Activated T-helper 1 cell treated with anti-CD3 and anti-CD28 coated beads, Interleukin-2, amount 50 U/mL, for 16 hours (primary cell): ENCODE measurements around the gene CAMTA1.

ENCODE experiments used
- DNase-seq, 2 donors: peaks; one replicate each; pipeline ENCODE4 v3.0.0-alpha.2; 2020; ENCODE audit warnings: low read depth in 1 of 2, low spot score in 1 of 2

CAMTA1 gene

DNA sequence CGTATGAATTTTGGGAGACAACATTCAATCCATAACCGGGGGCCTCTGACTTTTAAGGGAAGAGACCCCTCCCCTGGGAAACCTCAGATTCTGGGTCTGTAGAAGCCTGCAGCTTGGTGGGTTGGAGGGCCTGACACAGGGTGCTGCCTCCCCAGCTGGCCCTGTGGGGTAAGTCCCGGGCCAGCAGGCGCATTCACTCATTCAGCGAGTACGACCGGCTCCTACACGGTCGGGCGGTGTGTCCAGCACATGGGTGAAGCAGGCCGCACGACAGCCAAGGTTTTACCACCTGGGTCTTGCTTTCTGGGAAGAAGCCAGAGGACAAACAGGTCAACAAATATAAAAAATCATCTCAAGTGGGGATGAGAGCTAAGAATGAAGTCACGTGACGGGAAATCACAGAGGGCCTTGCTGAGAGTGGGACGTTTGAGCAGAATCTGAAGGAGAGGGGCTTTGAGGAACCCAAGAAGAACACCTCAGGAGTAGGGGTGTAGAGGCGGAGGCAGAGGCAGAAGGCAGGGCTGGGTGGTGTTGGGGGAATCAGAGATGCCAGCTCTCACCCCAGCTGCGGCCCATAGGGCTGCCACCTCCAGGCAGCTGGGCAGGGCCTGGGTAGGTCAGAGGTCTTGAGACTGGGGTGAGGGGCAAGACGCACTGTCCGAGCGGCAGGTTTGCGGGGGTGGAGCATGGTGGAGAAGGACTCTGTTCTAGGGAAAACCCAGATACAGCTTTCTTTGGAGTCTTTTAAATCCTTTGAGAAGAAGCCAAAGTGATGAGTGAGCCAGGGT, 652.5 kb downstream of the CAMTA1 start:
- DNase-seq = no peak

DNA sequence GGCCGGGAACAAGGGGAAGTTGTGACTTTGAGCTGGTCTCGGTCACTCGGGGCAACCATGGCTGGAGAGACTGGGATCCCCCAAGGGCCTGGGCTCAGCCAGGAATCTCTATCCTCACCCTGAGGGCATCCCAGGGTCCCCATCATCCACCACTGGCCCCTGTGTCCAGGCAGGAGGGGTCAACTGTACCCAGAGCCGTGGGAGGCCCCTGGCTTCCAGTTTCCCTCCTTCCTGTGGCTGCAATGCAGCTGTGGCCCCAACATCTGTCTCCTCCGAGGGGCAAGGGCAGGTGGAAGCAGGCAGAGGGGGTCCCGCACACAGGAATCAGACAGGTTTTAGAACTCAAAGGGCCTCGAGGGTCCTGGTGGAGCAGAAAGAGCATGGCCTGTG, 653.1 kb downstream of the CAMTA1 start:
- no peak for DNase-seq

DNA sequence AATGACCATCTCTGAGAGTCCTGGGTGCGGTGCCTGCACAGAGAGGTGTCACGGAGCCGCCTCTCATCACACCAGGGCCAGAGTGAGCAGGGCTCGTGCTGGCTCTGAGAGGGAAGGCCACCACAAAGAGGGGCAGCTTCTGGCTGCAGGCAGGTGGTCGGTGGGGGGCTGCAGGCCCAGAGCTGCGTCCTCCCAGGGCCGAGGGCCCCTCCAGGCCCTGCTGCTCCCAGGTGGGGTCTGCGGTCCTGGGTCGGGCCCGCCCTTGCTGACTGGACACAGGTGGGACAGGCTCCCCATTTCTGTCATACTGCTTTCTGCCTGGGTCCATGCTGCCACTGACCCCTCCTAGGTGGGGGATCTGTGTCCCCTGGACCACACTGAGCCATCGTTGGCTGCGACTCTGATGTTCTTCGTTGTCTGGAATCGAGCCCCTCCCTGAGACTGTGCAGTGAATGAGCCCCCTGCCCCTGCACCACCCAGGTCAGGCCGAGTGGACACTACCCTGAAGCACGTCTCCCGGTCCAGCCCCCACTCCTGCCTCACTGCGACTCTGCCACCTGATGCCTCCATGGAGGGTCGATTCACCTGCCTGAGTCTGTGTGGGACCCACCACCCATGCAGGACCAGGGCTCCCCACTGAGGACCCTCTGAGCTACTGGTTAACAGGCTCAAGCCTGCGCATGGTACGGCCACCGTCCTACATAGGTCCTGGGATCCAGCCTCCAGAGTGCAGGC, 653.8 kb downstream of the CAMTA1 start:
- DNase-seq = no peak

DNA sequence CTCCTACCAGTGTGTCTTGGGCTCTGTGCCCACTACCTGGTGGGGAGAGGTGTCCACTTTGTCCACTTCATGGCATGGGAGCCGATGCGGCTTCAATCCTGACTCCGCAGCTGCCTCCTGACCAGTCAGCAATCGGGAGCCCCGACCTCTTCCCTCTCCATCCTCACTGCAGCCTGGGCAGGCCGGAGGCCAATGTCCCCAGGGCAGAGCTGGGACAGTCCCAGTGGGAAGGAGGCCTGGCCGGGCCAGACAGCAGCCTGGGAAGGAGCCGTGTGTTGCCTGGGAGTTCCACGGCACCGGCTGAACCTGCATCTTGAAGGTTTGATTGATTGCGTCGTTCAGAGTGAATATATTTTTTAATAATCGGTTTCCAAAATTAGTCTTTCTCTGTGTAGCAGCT, 654.9 kb downstream of the CAMTA1 start:
- no peak for DNase-seq

DNA sequence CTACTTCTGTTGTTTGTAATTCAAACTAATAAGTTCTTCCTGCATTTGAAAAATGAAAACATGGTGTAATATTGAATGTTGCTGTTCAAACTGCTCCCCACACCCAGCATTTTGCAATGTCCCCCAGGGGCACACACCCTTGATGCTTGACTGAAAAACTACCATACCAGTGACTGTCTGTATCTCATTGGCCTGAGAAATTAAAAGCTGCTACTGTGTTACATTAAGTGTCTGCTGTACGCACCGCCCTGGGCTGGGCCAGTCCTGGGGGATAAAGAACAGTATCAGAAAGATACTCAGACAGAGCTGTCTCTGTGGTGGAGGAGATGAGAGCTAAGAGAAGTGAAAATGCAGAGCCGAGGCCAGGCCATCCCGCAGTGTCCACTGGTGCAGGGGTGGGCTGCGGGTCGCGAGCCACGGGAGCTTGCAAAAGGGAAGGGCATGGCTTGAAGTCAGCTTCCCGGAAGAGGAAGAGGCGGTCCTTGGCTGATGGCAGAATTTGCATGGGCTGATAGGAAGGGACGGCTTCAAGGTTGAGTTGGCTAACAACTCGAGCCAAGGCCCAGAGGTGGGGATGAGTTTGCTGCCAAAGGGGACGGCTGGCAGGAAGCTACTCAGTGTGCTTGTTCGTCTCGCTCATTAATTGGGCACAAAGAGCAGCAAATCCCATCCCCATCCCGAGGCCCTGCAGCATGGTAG, 656.0 kb downstream of the CAMTA1 start:
- no peak for DNase-seq

DNA sequence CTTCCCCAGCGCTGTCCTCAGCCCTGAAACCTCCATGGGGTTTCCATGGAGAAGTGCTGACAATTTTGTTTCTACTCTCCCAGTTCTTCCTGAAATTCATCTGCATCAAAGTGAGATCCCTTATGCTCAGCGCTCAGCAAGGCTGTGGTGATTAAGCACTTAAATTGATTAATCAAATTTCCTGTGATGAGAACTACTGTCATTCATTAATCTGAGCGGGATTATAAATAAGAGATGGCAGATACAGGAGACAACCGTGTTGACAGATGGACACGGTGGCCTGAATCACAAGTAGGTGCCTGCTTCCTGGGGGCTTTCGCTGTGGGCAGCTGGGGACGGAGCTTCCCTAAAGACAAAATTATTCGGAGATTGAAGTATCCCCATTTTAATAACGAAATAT, 656.8 kb downstream of the CAMTA1 start:
- DNase-seq = no peak

DNA sequence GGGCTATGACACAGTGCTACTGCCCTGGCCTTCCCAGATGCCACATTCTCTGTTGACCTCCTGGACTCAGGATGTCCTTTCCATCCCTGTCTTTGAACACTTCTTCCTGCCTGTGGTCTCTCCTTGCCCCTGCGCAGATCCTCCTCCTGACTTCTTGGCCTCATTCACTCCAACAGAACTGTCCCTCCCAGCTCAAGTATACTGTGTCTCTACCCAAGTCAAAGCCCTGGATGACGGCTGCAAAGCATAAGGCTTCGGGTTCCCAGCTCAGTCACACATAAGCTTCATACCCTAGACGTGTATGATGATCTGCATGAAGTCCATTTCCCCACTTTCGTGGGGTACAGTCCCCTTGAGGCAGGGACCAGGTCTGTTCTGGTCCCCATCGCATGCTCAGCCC, 657.7 kb downstream of the CAMTA1 start:
- DNase-seq = no peak

DNA sequence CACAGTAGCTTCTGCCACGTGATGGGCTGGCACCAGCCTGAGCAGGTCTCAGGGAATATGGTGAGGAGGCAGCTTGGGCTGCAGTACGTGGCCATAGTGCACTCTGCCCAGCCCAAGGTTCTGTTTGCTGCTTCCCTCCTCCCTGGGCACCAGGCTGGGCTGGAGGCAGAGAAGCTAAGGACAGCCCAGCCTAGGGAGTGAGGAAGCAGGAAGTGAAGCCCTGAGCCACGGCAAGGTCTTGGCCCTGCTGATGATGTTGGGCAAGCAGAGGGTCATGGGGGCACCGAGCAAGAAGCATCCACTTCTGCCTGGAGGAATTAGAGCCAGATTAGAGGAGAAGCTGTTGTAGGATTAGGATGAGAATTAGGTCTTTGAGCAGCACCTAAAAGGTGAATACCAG, 659.1 kb downstream of the CAMTA1 start:
- no peak for DNase-seq

DNA sequence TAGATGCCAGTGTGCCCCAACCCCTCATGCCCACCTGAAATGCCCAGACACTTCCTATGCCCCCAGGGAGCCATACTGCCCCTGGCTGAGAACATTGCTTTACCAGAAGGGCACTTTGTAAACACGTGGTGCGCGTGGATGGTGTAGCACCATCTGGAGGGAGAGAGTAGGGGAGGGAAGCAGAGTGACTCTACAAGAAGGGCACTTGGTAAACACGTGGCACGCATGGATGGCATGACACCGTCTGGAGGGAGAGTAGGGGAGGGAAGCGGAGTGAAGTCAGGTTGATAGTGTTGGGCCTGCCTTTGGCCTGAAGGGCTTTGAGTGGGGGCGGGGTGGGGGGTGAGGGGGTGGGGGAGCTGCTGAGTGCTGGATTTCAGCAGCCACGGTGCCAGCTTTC, 661.8 kb downstream of the CAMTA1 start:
- no peak for DNase-seq

DNA sequence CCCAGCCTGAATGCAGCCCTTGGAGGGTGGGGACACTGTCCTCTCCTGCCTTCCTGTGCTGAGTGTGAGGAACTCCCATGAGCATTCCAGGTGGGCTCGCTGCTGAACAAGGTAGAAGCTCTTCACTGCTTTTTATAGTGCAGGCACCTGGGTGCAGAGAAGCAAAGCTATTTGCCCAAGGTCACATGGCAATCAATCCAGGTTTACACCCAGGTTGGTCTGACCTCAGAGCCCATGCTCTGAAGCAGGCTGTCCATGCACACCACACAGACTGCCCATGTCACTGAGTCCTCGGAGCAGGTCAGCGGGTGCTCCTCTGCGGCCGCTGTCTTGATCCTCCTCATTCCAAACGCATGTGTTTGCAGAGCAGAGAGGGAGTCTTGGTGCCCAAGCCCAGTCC, 662.5 kb downstream of the CAMTA1 start:
- DNase-seq = no peak

DNA sequence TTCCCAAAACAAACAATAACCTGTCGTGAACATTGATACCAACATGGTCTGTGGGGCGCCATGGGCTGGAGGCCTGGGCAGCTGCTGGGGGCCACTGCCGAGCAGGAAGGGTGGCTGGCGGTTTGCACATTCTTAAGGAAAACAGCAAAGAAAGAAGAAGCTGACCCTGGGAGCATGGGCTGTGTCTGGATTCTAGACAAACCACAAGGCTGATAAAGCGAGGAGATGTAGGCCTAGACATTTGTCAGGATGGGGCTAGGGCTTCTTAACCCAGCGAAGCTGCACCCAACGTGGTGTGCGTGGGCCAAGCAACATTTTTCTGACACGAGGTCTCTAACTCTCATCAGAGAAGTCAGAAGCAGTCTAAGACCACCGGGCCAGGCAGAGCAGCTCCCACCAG, 663.7 kb downstream of the CAMTA1 start:
- no peak for DNase-seq

DNA sequence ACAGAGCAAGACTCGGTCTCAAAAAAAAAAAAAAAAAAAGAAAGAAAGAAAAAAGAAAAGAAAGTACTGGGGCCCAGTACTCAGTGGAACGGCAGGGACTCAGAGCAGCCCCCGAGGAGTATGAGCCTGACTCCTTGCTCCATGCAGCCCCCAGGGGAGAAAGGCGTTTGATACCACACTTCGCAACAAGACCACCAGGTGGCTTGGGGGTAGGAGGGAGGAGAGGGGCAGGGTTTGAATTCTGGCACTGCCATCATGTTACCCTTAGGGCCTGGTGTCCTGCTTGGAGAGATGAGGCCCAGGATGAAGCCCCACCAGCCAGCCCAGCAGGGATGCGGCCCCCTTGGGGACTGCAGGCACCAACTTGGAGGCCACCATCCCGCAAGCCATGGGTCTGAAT, 664.5 kb downstream of the CAMTA1 start:
- no peak for DNase-seq

DNA sequence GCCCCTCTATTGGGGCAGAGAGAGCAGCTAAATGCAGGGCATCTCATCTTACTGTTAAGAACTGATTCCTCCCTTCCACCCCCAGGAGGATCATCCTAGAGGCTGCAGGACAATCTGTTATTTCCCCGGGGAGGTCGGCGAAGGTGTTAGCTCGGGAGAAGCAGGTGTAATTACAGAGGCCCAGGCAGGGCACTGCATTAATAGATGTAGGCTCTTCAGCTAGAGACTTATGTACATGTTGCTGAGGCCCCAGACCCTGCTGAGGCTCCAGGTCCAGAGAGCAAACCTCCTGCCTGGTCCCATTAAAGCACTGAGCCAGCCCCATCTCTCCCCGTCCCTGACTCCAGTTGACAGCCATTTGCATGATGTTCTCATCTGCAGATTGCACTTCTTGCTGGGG, 665.6 kb downstream of the CAMTA1 start:
- DNase-seq = no peak

DNA sequence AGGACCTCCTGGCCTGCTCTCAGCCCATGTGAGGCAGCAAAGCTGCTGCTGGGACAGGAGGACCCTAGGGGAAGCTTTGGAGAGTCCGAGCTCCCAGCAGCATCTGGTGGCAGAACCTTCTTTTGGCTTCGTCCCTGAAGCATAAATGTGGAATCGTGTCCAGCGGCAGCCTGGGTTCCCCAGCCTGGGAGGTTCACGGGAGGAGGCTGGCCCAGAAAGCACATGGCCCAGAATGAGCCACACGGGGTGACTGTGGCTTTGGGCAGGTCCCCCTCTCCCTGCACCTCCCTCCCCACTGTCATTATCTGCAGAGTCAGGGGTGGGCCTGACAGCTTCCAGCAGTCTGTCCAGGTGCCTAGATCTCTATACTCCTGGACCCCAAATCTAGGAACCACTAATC, 667.8 kb downstream of the CAMTA1 start:
- DNase-seq = no peak

DNA sequence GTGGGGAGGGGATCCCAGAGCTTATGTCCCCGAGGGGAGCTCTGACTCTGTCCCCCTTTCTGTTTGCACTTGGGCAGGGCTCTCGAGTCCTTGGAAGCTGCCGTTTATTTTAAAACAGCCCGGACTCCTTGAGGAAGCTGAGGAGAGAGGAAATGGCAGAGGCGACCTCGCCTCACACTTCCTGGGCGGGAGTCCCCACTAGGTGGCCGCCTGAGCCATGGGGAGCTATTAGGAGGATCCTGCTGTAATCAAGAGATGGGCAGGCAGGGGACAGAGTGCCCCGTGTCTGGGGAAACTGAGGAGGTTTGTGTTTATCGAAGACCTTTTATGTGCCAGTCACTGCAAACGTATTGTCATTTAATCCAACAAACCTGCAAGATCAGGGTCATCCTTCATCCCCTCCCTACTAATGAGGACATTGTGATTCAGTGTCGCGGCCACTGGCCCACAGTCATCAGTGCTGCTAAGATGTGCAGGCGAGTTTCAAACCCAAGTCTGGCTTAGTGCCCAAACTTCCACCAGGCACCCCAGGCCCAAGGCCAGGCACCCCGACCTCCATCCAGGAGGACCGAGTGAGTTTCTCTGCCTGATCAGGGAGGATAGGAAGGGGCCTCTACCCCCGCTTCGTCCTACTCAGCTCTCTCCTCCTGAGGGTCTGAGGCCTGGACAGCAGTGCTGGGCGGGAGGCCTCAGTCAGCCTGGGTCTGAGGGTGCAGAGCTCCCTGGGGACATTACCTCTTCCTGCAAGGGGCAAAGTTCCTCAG, 669.0 kb downstream of the CAMTA1 start:
- no peak for DNase-seq

DNA sequence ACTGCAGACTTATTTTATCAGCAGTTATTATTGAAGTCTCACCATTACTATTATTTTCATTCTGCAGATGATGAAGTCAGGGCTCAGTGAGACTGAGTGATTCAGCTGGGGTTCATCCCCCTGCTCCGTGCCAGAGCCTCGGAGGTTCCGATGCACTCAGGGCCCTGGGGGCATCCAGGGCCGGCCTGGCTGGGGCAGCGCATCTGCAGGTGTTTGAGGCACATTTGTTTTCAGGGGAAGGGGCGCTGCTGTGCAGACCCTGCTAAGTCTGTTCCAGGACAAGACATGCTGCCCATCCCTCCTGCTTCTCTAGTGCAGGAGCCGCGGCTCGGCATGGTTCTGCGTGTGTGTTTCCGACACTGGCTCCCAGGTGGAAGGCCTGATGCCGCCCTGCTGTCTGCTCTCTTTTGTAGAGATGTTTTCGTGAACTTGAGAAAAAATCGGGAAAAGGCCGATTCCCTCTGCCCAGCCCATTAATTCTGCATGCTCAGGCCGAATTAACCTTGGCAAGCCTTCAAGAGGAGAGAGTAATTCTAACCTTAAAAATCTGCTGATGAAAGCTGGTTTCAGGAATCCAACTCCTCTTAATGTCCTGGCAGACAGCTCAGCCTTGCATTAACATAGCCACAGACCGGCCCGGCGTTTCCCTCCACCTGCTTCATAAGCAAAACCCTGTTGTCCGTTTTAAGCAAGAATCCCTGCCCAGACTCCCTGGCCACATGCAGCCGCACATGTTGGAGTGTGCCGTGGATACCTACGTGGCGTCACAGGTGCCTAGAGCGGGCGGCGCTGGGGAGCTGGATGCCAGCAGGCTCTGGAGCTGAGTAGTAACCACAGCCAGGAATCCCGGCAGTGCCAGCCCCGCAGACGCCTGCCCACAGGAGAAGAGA, 669.9 kb downstream of the CAMTA1 start:
- DNase-seq = no peak

DNA sequence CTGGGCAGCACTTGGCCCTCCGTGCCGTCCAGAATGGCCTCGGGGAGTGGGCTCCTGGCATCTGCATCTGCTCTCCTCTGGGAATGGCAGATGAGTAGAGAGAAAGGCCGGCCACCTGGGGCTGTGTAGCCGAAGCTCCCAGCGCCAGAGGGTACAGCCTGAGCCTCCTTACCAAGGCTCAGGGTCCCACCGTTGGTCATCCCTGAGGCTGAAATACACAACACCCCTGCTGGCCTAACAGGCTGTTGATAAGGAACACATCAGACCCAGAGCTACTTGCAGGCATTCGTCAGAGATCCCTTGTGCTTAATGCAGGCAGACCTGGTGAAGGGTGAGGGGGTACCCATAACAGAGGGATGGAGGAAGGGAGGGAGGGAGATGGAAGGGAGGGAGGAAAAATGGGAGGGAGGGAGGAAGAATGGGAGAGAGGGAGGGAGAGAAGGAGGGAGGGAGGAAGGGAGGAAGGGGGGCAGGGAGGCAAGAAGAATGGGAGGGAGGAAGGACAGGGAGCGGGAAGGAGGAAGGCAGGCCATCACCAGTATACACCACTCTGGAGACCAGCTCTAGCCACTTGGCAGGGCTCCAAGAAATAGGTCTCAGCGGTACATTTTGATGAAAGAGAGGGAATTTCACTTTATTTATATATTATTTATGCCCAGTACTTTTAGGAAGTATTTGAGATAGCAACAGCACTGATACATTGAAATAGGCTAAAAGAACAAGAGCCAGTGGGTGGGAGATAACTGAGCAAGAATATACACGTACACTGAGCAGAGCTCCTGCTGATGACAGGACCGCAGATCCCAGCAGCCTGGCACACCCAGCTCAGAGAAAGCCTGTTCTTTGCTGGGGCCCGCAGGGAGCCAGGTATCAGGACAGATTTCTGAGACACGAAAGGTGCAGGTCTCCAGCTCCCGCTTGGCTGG, 670.8 kb downstream of the CAMTA1 start:
- no peak for DNase-seq

DNA sequence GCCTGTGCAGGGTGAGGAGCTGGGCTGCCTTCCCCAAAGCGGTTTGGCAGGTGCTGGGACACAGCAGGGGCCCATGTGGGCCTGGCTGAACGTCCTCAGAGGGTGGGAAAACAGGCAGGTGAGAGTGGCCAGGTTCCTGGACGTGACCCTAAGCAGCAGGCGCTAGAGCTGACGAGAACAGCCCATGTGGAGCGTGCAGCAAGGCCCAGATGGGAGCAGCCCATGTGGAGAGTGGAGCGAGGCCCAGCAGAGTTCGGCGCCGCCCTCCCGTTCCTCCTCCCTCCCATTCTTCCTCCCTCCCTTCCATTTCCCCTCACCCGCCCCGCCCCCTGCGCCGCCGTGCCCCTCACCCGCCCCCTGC, 671.4 kb downstream of the CAMTA1 start:
- no peak for DNase-seq

DNA sequence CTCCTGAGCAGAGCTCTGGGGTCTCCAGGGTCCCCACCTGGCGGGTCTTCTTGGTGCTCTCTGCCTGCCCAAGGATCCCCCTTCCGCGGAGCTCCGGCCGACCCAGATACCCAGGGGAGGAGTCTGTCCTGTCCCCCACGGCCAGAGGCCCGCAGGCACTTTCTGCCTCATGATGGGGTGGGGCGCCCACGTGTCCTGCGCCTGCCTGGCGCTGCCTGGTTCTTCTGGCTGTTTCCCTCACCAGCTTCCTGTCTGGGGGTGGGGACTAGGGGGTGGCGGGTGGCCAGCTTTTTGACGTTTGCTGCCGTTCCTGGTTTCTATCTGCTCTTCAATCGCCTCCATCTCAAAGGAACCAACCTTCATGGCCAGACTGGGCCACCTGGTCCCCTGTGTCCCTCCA, 672.6 kb downstream of the CAMTA1 start:
- no peak for DNase-seq

DNA sequence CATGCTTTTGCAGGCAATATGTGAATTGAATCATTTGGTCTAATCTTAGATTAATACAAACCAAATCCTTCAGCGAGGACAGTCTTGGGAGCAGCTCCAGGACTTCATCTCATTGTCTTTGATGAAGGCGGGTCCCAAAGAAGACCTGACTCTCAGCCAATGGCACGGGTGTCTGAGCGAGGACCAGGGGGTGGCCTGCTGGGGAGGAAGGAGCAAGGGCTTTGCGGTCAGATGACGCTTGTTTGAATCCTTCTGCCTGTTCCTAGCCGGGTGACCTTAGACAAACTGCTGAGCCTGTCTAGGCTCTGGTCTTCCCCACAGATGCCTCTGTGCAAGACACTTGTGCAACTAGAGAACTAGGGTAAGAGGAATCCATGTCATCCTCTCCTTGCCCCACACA, 673.7 kb downstream of the CAMTA1 start:
- DNase-seq = no peak
